HepG2 (cell line): ENCODE measurements around the gene GALNT15. TPM values are rescaled to one million over a fixed set of nuclear protein-coding genes. Genes with fewer than 3 reads are reported as not detected.
A peak's percentile ranks its signal among the peaks of the same experiment; 100 is the strongest.

ENCODE experiments used
- AKNA ChIP-seq: sonication (generic); formaldehyde crosslinking; IDR thresholded peaks from 2 replicates; pipeline ENCODE4 v1.4.0; 2020; ENCODE audit warnings: missing genetic modification reagents, borderline replicate concordance
- HNRNPLL ChIP-seq: fragments of 200-400 bp; formaldehyde crosslinking; IDR thresholded peaks from 2 replicates; pipeline ENCODE4 v1.6.1; 2017; ENCODE audit warnings: mild to moderate bottlenecking, low read depth, low read length; ENCODE audit not compliant: poor library complexity, severe bottlenecking
- IRF9 ChIP-seq: sonication (generic); formaldehyde crosslinking; IDR thresholded peaks from 2 replicates; pipeline ENCODE4 v1.8.0; 2022; ENCODE audit warnings: missing genetic modification reagents, mild to moderate bottlenecking, borderline replicate concordance
- IRX3 ChIP-seq: sonication (generic); formaldehyde crosslinking; IDR thresholded peaks from 2 replicates; pipeline ENCODE4 v1.8.1; 2023; ENCODE audit warnings: mild to moderate bottlenecking, low read depth, missing genetic modification reagents, borderline replicate concordance
- MAFG ChIP-seq: sonication (generic); formaldehyde crosslinking; IDR thresholded peaks from 2 replicates; pipeline ENCODE4 v1.5.1; 2020; ENCODE audit warnings: mild to moderate bottlenecking, missing genetic modification reagents
- MYC ChIP-seq: sonication (generic); formaldehyde crosslinking; IDR thresholded peaks from 2 replicates; pipeline ENCODE4 v1.9.0; 2021; ENCODE audit warnings: missing genetic modification reagents, borderline replicate concordance
- MYPOP ChIP-seq: sonication (generic); formaldehyde crosslinking; IDR thresholded peaks from 2 replicates; pipeline ENCODE4 v1.8.1; 2023; ENCODE audit warnings: mild to moderate bottlenecking, moderate library complexity, missing genetic modification reagents
- PHF21A ChIP-seq: sonication (generic); formaldehyde crosslinking; IDR thresholded peaks from 2 replicates; pipeline ENCODE4 v1.5.0; 2020; ENCODE audit warnings: mild to moderate bottlenecking, missing genetic modification reagents
- RBM22 ChIP-seq: fragments of 200-400 bp; formaldehyde crosslinking; optimal IDR thresholded peaks from 2 replicates; pipeline ENCODE3; 2017; ENCODE audit warnings: mild to moderate bottlenecking, low read length, moderate library complexity
- REPIN1 ChIP-seq: sonication (generic); formaldehyde crosslinking; IDR thresholded peaks from 2 replicates; pipeline ENCODE4 v1.8.0; 2022; ENCODE audit warnings: missing genetic modification reagents, low read depth, mild to moderate bottlenecking, borderline replicate concordance
- SMAD3 ChIP-seq: sonication (generic); formaldehyde crosslinking; IDR thresholded peaks from 2 replicates; pipeline ENCODE4 v1.4.0; 2020; ENCODE audit warnings: missing genetic modification reagents
- TIGD3 ChIP-seq: sonication (generic); formaldehyde crosslinking; IDR thresholded peaks from 2 replicates; pipeline ENCODE4 v1.5.1; 2020; ENCODE audit warnings: mild to moderate bottlenecking, missing genetic modification reagents, borderline replicate concordance
- ZFP82 ChIP-seq: sonication (generic); formaldehyde crosslinking; IDR thresholded peaks from 2 replicates; pipeline ENCODE4 v1.5.1; 2020; ENCODE audit warnings: mild to moderate bottlenecking, missing genetic modification reagents, borderline replicate concordance
- ZNF207 ChIP-seq: fragments of 450-650 bp; IDR thresholded peaks from 2 replicates; pipeline ENCODE4 v1.6.1; 2016; ENCODE audit warnings: antibody characterized with exemption, borderline replicate concordance
- ZNF230 ChIP-seq: sonication (generic); formaldehyde crosslinking; IDR thresholded peaks from 2 replicates; pipeline ENCODE4 v1.4.0; 2020; ENCODE audit warnings: mild to moderate bottlenecking, missing genetic modification reagents
- ZNF337 ChIP-seq: sonication (generic); formaldehyde crosslinking; IDR thresholded peaks from 2 replicates; pipeline ENCODE4 v1.5.1; 2020; ENCODE audit warnings: missing genetic modification reagents, low read depth, mild to moderate bottlenecking, borderline replicate concordance
- ZNF597 ChIP-seq: sonication (generic); formaldehyde crosslinking; IDR thresholded peaks from 2 replicates; pipeline ENCODE4 v1.5.0; 2020; ENCODE audit warnings: missing genetic modification reagents
- ZNF644 ChIP-seq: IDR thresholded peaks from 2 replicates; pipeline ENCODE4 v1.6.1; 2016; ENCODE audit warnings: low read depth
- ZNF652 ChIP-seq: IDR thresholded peaks from 2 replicates; pipeline ENCODE4 v1.6.1; 2016; ENCODE audit warnings: low read depth, borderline replicate concordance
- polyA plus RNA-seq, 8 experiments: library from polyadenylated mRNA; depleted of rRNA in 3 of 8; stranded (reverse) in 7 of 8; unstranded in 1 of 8; fragments of >200 nt; fragmentation: Illumina TruSeq in 4 of 8; extraction: Trizol in 4 of 8; gene quantifications; 2 replicates each; pipeline versions ENCODE4 v1.2.1 to v1.2.3, GENCODE V29; 2011 to 2016; ENCODE audit warnings: low read depth in 4 of 8, missing spikeins in 1 of 8, mixed read lengths in 1 of 8; ENCODE audit not compliant: insufficient read depth in 1 of 8
- total RNA-seq, 5 experiments: library from RNA; depleted of rRNA; stranded (reverse); fragments of >200 nt; fragmentation: Illumina TruSeq; extraction: Trizol; gene quantifications; 2 replicates each; pipeline ENCODE4 v1.2.3, GENCODE V29; 2016; ENCODE audit warnings: low read depth in 1 of 5

The GALNT15 gene
- total and polyA plus RNA-seq, 2 of the 13 experiments (the other 11 are each of a cell fraction or from before 2014, with no cell fraction given) = 0.02 to 0.04 TPM

GRCh38 chr3:16264708-16265454 is 90.4 kb downstream of the GALNT15 start, which contains the start of the genes DPH3 and OXNAD1 (continued):
- TF ChIP-seq IRF9 (CRISPR knock-in tag) = 0 out of 2 replicates have a peak, but pooled peaks have one; percentile 25
- 0 out of 2 replicates have a peak, but pooled peaks have one; percentile 19 for TF ChIP-seq SMAD3 (CRISPR knock-in tag)
- peak; percentile 97 for TF ChIP-seq REPIN1 (CRISPR knock-in tag)
- no peak for TF ChIP-seq MAFG
- TF ChIP-seq HNRNPLL = peak; percentile 65
- TF ChIP-seq ZNF230 (CRISPR knock-in tag) = no peak
- no peak for TF ChIP-seq ZNF207
- no peak for TF ChIP-seq ZNF597
- no peak for TF ChIP-seq IRX3 (CRISPR knock-in tag)
- TF ChIP-seq ZNF337 = no peak
- 0 out of 2 replicates have a peak, but pooled peaks have one; percentile 60 for TF ChIP-seq ZFP82 (CRISPR knock-in tag)
- TF ChIP-seq ZNF652 (CRISPR knock-in tag) = no peak
- TF ChIP-seq RBM22 = peak; percentile 67
- peak; percentile 33; the same call in 1 of the 2 replicates for TF ChIP-seq PHF21A (CRISPR knock-in tag)
- TF ChIP-seq TIGD3 (CRISPR knock-in tag) = no peak
- TF ChIP-seq AKNA = no peak
- no peak for TF ChIP-seq ZNF644 (CRISPR knock-in tag)
- no peak; the same call in 1 of the 2 replicates for TF ChIP-seq MYPOP (CRISPR knock-in tag)
- peak; percentile 72; the same call in 1 of the 2 replicates for TF ChIP-seq MYC
